H1 (cell line): ENCODE results near the gene ANXA7. TPM values are rescaled to one million over a fixed set of nuclear protein-coding genes. Genes with fewer than 3 reads are reported as not detected.

Experiments used
- CHD7 ChIP-seq: fragments of 300-600 bp; sonication (generic); IDR thresholded peaks from 2 replicates; pipeline ENCODE4 v1.7.1; 2012; ENCODE audit warnings: low read length, moderate library complexity, mild to moderate bottlenecking, inconsistent platforms; ENCODE audit not compliant: insufficient replicate concordance
- polyA plus RNA-seq, 7 experiments: library from polyadenylated mRNA; depleted of rRNA in 3 of 7; stranded (reverse) in 5 of 7; unstranded in 2 of 7; fragments of >200 nt in 5 of 7; fragments of 200-250 nt in 2 of 7; gene quantifications; 1 replicate in 5 of 7; 2 replicates in 1 of 7; 4 replicates in 1 of 7; pipeline versions ENCODE4 v1.2.1 to v1.2.3, GENCODE V29; 2011 to 2013; ENCODE audit warnings: missing spikeins in 2 of 7, mixed read lengths in 2 of 7
- total RNA-seq: library from RNA; stranded (reverse); fragmentation: NEBNext Ultra II Directional; extraction: Animal tissue kit (Norgen Biotek cat#: 25700); gene quantifications from 2 replicates; pipeline ENCODE4 v1.2.1, GENCODE V29; 2021

Gene ANXA7
- total and polyA plus RNA-seq, 2 of the 8 experiments (the other 6 are each of a cell fraction or from before 2014, with no cell fraction given) = 37.1 to 63.6 TPM

DNA sequence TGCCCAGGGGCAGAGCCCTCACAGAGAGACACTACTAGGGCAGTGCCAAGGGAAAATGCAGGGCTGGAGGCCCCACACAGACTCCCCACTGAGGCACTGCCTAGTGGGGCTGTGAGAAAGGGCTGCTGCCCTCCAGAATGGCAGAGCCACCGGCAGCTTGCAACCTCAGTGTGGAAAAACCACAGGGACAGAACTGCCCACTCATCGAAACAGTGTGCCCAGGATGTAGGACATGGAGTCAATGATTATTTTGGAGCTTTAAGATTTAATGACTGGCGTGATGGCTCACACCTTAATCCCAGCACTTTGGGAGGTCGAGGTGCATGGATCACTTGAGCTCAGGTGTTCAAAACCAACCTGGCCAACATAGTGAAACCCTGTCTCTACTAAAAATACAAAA, 47.0 kb upstream of the ANXA7 start (continued):
- TF ChIP-seq CHD7 = no peak
